GM18861 (cell line): ENCODE results near the gene ATRNL1.

Experiments
- ATAC-seq: cut with Tn5 transposase; IDR thresholded peaks from one replicate; pipeline ENCODE4 v1.9.1; 2021; ENCODE audit not compliant: unreplicated experiment

Gene ATRNL1

GRCh38 chr10:115830265-115830970 is 737.3 kb downstream of the ATRNL1 start:
- no peak for ATAC-seq

GRCh38 chr10:115831016-115831415 is 737.9 kb downstream of the ATRNL1 start:
- no peak for ATAC-seq

GRCh38 chr10:115833119-115833518 is 740.0 kb downstream of the ATRNL1 start:
- ATAC-seq = no peak

- no peak for ATAC-seq
Measured at GRCh38 chr10:115844591-115844990, 751.4 kb downstream of the ATRNL1 start.

- no peak for ATAC-seq
Measured at GRCh38 chr10:115845921-115846320, 752.8 kb downstream of the ATRNL1 start.

- ATAC-seq = no peak
Measured at GRCh38 chr10:115846528-115846927, 753.4 kb downstream of the ATRNL1 start.

- no peak for ATAC-seq
Measured at GRCh38 chr10:115849197-115849596, 756.0 kb downstream of the ATRNL1 start.

- ATAC-seq = no peak
Measured at GRCh38 chr10:115850666-115851065, 757.5 kb downstream of the ATRNL1 start.

GRCh38 chr10:115851695-115852094 is 758.5 kb downstream of the ATRNL1 start:
- no peak for ATAC-seq

- no peak for ATAC-seq
Measured at GRCh38 chr10:115854740-115855435, 761.7 kb downstream of the ATRNL1 start.

- no peak for ATAC-seq
Measured at GRCh38 chr10:115856580-115856979, 763.4 kb downstream of the ATRNL1 start.

GRCh38 chr10:115857856-115858255 is 764.7 kb downstream of the ATRNL1 start:
- no peak for ATAC-seq

GRCh38 chr10:115860182-115861107 is 767.3 kb downstream of the ATRNL1 start:
- ATAC-seq = no peak

GRCh38 chr10:115861455-115861854 is 768.3 kb downstream of the ATRNL1 start:
- ATAC-seq = no peak

- no peak for ATAC-seq
Measured at GRCh38 chr10:115861864-115862263, 768.7 kb downstream of the ATRNL1 start.

- ATAC-seq = no peak
Measured at GRCh38 chr10:115866174-115866573, 773.0 kb downstream of the ATRNL1 start.

- ATAC-seq = no peak
Measured at GRCh38 chr10:115866691-115867090, 773.5 kb downstream of the ATRNL1 start.

- ATAC-seq = no peak
Measured at GRCh38 chr10:115867305-115867704, 774.1 kb downstream of the ATRNL1 start.

GRCh38 chr10:115871855-115872254 is 778.7 kb downstream of the ATRNL1 start:
- no peak for ATAC-seq

GRCh38 chr10:115875172-115875571 is 782.0 kb downstream of the ATRNL1 start:
- no peak for ATAC-seq

- peak; percentile 53 for ATAC-seq
Measured at GRCh38 chr10:115879372-115880089, 786.4 kb downstream of the ATRNL1 start.
